Loucy (cell line): ENCODE measurements around the gene CTAGE8.
"Not testable (repeated sequence)": the region's sequence is repeated elsewhere in the genome, so short reads cannot be mapped to it uniquely, and the experiment has no call there.

Experiments
- EZH2phosphoT487 ChIP-seq: fragments of 200-600 bp; IDR thresholded peaks from 2 replicates; pipeline ENCODE4 v1.6.1; 2018; ENCODE audit warnings: antibody characterized with exemption, mild to moderate bottlenecking, moderate library complexity, borderline replicate concordance
- TF ChIP-seq, protein P1 (sequence below): fragments of 200-600 bp; sonication (generic); conservative IDR thresholded peaks from 2 replicates; pipeline ENCODE4 v1.5.1; 2014; ENCODE audit warnings: mild to moderate bottlenecking, antibody characterized with exemption, low read length

DNA sequence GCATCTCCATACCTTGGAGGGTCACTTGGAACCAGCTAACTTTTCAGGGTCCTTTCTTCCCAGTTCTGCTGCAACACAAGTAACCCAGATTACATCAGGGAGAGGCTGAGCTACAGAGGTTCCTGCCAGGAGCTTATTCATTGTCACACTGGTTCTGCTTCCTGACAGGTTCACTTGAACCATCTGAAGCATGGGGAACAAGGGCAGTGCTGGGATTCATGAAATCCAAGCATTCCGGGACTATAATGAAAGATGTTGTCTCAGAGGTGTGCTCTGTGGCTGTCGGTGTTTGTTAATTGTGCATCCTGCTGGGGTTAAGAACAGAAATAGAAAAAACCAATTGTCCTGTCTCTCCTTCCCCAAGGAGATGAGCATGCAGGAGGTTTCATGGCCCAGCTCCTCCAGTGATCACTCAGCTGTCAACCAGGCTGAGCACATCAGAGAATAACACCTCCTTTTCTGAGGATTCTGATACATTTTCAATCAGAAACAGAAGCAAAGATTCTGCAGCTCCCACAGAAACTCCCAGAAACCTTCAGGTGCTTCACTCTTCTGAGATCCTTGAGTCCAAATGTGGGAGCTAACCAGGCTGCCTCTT, 42.9 kb upstream of the CTAGE8 start, which contains the start of gene OR2A1:
- TF ChIP-seq, protein P1, sequence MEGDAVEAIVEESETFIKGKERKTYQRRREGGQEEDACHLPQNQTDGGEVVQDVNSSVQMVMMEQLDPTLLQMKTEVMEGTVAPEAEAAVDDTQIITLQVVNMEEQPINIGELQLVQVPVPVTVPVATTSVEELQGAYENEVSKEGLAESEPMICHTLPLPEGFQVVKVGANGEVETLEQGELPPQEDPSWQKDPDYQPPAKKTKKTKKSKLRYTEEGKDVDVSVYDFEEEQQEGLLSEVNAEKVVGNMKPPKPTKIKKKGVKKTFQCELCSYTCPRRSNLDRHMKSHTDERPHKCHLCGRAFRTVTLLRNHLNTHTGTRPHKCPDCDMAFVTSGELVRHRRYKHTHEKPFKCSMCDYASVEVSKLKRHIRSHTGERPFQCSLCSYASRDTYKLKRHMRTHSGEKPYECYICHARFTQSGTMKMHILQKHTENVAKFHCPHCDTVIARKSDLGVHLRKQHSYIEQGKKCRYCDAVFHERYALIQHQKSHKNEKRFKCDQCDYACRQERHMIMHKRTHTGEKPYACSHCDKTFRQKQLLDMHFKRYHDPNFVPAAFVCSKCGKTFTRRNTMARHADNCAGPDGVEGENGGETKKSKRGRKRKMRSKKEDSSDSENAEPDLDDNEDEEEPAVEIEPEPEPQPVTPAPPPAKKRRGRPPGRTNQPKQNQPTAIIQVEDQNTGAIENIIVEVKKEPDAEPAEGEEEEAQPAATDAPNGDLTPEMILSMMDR, result not testable (repeated sequence)
- TF ChIP-seq EZH2phosphoT487, result not testable (repeated sequence)
